Osteocyte (in vitro differentiated cells): ENCODE measurements around the gene ETV6. TPM values are rescaled to one million over a fixed set of nuclear protein-coding genes. Genes with fewer than 3 reads are reported as not detected.
A peak's percentile ranks its signal among the peaks of the same experiment; 100 is the strongest.

Experiments used
- DNase-seq: peaks from one replicate; pipeline ENCODE4 v3.0.0; 2021; ENCODE audit warnings: mixed read lengths; ENCODE audit not compliant: unreplicated experiment; ENCODE audit errors: extremely low spot score
- H3K27ac Mint-ChIP-seq: one replicate; pipeline ENCODE4 v1.8.0; 2021; ENCODE audit warnings: mild to moderate bottlenecking, mixed read lengths; ENCODE audit not compliant: unreplicated experiment
- H3K27me3 Mint-ChIP-seq: one replicate; pipeline ENCODE4 v1.8.0; 2021; ENCODE audit warnings: mixed read lengths; ENCODE audit not compliant: unreplicated experiment
- H3K36me3 Mint-ChIP-seq: one replicate; pipeline ENCODE4 v1.8.0; 2021; ENCODE audit warnings: mixed read lengths; ENCODE audit not compliant: unreplicated experiment
- H3K4me1 Mint-ChIP-seq: one replicate; pipeline ENCODE4 v1.8.0; 2021; ENCODE audit warnings: mixed read lengths; ENCODE audit not compliant: unreplicated experiment
- H3K4me3 Mint-ChIP-seq: one replicate; pipeline ENCODE4 v1.8.0; 2021; ENCODE audit warnings: mild to moderate bottlenecking, moderate library complexity, mixed read lengths; ENCODE audit not compliant: unreplicated experiment
- H3K9me3 Mint-ChIP-seq: one replicate; pipeline ENCODE4 v1.8.0; 2021; ENCODE audit warnings: mixed read lengths; ENCODE audit not compliant: unreplicated experiment
- total RNA-seq: library from RNA; stranded (reverse); gene quantifications from 2 replicates; pipeline ENCODE4 v1.2.1, GENCODE V29; 2021
- TF ChIP-seq, protein P1 (sequence below): fragments of 200-600 bp; sonication (generic); IDR thresholded peaks from 2 replicates; pipeline ENCODE4 v1.5.0; 2021; ENCODE audit warnings: antibody characterized with exemption, mild to moderate bottlenecking, moderate library complexity

Gene ETV6
- total RNA-seq, 1 donor from 2014 or later: 24.4 TPM

- no peak overlapping the region for H3K4me3 Mint-ChIP-seq
- H3K36me3 Mint-ChIP-seq: no peaks in the 10 kb centered on the region
- no peak for DNase-seq
These were observed 273.6 kb downstream of the ETV6 start for GRCh38 chr12:11923067-11923466.

DNA sequence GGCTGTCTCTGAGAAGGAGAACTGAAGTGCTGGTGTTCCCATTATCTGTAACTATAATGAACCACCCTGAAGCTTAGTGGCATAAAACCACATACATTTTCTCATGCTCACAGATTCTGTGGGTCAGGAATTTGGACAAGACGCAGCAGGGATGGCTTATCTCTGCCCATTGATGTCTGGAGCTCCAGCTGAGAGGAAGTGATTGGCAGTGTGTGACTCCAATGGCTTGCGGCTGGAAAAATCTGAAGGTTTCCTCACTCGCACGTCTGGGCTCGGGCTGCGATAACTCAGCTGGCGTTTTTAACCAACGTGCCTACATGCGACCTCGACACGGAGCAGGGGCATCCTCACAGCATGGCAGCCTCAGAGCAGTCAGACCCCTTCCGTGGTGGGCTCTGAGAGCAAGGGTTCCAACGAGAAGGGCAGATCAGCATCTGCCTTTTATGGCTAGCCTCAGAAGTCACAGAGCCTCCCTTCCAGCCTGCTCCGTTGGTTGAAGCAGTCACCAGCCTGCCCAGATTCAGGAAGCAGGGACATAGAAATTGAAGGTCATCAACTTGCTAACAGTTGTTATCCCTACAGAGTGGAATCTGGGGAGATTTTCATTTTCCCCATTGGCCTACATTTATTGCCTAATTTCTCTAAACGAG lies 277.9 kb downstream of the ETV6 start:
- peak overlapping the region; percentile 10 for H3K4me3 Mint-ChIP-seq
- TF ChIP-seq, protein P1, sequence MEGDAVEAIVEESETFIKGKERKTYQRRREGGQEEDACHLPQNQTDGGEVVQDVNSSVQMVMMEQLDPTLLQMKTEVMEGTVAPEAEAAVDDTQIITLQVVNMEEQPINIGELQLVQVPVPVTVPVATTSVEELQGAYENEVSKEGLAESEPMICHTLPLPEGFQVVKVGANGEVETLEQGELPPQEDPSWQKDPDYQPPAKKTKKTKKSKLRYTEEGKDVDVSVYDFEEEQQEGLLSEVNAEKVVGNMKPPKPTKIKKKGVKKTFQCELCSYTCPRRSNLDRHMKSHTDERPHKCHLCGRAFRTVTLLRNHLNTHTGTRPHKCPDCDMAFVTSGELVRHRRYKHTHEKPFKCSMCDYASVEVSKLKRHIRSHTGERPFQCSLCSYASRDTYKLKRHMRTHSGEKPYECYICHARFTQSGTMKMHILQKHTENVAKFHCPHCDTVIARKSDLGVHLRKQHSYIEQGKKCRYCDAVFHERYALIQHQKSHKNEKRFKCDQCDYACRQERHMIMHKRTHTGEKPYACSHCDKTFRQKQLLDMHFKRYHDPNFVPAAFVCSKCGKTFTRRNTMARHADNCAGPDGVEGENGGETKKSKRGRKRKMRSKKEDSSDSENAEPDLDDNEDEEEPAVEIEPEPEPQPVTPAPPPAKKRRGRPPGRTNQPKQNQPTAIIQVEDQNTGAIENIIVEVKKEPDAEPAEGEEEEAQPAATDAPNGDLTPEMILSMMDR: no peak
- no peaks in the 10 kb centered on the region for H3K36me3 Mint-ChIP-seq
- peaks cover 10% of the 10 kb centered on the region for H3K27me3 Mint-ChIP-seq
- H3K27ac Mint-ChIP-seq: no peak overlapping the region
- H3K9me3 Mint-ChIP-seq: no peaks in the 10 kb centered on the region
- H3K4me1 Mint-ChIP-seq: peaks cover 4% of the 10 kb centered on the region
- DNase-seq: no peak

More at GRCh38 chr12:11923067-11923466, 273.6 kb downstream of the ETV6 start:
- Mint-ChIP-seq H3K27ac (no peak overlapping the region), H3K4me1 (peaks cover 4% of the 10 kb centered on the region), H3K9me3 (no peaks in the 10 kb centered on the region), H3K27me3 (peaks cover 20% of the 10 kb centered on the region)
- TF ChIP-seq, protein P1: no peak

DNA sequence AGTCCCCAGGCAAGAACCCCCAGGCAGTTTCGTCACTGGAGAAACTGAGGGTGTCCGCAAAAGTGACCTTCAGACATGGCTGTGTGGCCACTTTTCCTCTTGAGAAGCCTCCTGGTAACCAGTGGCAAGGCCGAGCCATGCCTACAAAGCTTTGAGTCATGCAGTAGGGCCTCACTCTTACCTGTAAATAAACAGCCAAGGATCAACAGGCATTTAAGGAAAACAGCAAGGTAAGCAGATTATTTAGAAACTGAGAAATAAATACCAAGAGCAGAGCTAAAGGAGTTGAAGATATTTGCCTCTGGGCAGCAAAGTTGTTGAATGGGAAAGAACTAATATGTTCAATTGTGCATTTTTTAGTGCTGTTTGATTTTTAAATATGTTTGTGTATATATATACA lies 280.2 kb downstream of the ETV6 start:
- no peak for DNase-seq
- H3K4me1 Mint-ChIP-seq: peaks cover 4% of the 10 kb centered on the region
- no peaks in the 10 kb centered on the region for H3K36me3 Mint-ChIP-seq
- TF ChIP-seq, protein P1: no peak
- no peak overlapping the region for H3K4me3 Mint-ChIP-seq
- H3K27me3 Mint-ChIP-seq: peaks cover 8% of the 10 kb centered on the region
- no peaks in the 10 kb centered on the region for H3K9me3 Mint-ChIP-seq
- no peak overlapping the region for H3K27ac Mint-ChIP-seq

DNA sequence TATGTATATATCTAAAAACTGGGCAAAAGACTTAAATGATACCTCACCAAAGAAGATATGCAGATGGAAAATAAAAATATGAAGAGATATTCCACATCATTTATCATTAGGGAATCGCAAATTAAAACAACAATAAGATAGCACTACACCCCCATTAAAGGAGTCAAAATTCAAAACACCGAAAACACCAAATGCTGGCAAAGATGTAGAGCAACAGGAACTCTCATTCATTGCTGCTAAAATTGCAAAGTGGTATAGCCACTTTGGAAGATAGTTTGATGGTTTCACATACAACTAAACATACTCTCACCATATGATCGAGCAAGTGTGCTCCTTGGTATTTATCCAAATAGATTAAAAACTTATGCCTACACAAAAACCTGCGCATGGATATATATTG lies 289.7 kb downstream of the ETV6 start:
- H3K4me1 Mint-ChIP-seq: no peaks in the 10 kb centered on the region
- no peak overlapping the region for H3K4me3 Mint-ChIP-seq
- peaks cover 2% of the 10 kb centered on the region for H3K27me3 Mint-ChIP-seq
- H3K36me3 Mint-ChIP-seq: no peaks in the 10 kb centered on the region
- H3K9me3 Mint-ChIP-seq: peaks cover 4% of the 10 kb centered on the region
- H3K27ac Mint-ChIP-seq: no peak overlapping the region
- TF ChIP-seq, protein P1: no peak
- no peak for DNase-seq

DNA sequence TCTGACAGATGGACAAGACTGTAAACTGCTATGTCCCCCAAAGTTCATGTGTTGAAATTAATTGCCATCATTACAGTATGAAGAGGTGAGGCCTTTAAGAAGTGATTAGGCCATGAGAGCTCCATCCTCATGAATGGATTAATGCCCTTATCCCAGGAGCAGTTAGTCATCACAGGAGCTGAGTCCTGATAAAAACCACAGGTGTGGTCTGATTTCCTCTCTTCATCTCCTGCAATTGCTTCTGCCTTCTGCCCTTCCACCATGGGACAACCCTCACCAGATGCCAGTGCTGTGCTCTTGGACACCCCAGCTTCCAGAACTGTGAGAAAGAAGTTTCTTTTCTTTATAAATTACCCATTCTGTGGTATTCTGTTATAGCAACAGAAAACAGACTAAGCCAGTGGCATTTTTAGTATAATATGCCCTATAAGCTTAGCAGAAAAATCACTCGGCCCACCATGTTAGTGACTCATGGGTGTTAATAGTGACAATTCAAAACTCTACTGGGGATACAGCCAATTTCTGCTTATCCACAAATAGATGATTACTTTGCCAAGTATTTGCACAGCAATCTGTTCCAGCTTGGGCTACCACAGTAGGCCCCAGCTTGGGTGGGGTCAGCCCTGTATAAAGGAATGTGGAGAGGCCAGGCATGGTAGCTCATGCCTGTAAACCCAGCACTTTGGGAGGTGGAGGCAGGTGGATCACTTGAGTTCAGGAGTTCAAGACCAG lies 292.3 kb downstream of the ETV6 start:
- DNase-seq: no peak
- no peak overlapping the region for H3K27ac Mint-ChIP-seq
- TF ChIP-seq, protein P1: no peak

More for the DNA sequence above, 292.3 kb downstream of the ETV6 start:
- Mint-ChIP-seq H3K36me3 (no peaks in the 10 kb centered on the region), H3K4me1 (no peaks in the 10 kb centered on the region), H3K27me3 (peaks cover 12% of the 10 kb centered on the region), H3K4me3 (no peak overlapping the region), H3K9me3 (peaks cover 4% of the 10 kb centered on the region)
